Measurements from ENCODE around the gene CDCP1. TPM values are rescaled to one million over a fixed set of nuclear protein-coding genes. Genes with fewer than 3 reads are reported as not detected.

Gene CDCP1
- total and polyA plus RNA-seq, 12 donors = 0.27 to 4.3 (median 1.6) TPM

GRCh38 chr3:45180899-45181298 lies 34.7 kb upstream of the CDCP1 start:
- no peak for DNase-seq
- Histone ChIP-seq H3K27me3 (no peaks in the 10 kb centered on the region), H3K27ac (no peak overlapping the region), H3K9me3 (replicated peaks in 1 of 3) (no peaks in the 10 kb centered on the region), H3K4me3 (no peak overlapping the region), H3K4me1 (replicated peaks in 1 of 2) (peaks cover 4% of the 10 kb centered on the region in 2 donors), H3K36me3 (replicated peaks in 1 of 2) (no peaks in the 10 kb centered on the region)
- intact Hi-C loops (cut with DNase I) = no loop called here
- WGBS, 4 donors = 75 to 86% (median 82%) methylated on average over 4 to 7 of the region's 7 CpGs
- TF ChIP-seq POLR2A (IDR thresholded peaks at IDR 0.05) (no peak), CTCF (IDR thresholded peaks at IDR 0.05) (no peak)

- intact Hi-C loops (cut with DNase I) = no loop called here
- H3K4me1 ChIP-seq (replicated peaks in 1 of 2) = peaks cover 4% of the 10 kb centered on the region in 2 donors
- 77 to 96% (median 92%) methylated on average over 6 of the region's 6 CpGs for whole genome bisulfite sequencing, 4 donors
- H3K4me3 ChIP-seq = no peak overlapping the region
- no peak for TF ChIP-seq CTCF (IDR thresholded peaks at IDR 0.05)
- no peak for TF ChIP-seq POLR2A (IDR thresholded peaks at IDR 0.05)
- DNase-seq = no peak
- no peaks in the 10 kb centered on the region for H3K27me3 ChIP-seq
- H3K9me3 ChIP-seq (replicated peaks in 1 of 3) = no peaks in the 10 kb centered on the region
- no peaks in the 10 kb centered on the region for H3K36me3 ChIP-seq (replicated peaks in 1 of 2)
- no peak overlapping the region for H3K27ac ChIP-seq
Observed at GRCh38 chr3:45180051-45180450, 33.9 kb upstream of the CDCP1 start.

- Histone ChIP-seq H3K36me3 (replicated peaks in 1 of 2) (no peaks in the 10 kb centered on the region), H3K27me3 (no peaks in the 10 kb centered on the region), H3K4me1 (replicated peaks in 1 of 2) (peaks cover 4% of the 10 kb centered on the region in 2 donors), H3K27ac (no peak overlapping the region), H3K4me3 (no peak overlapping the region), H3K9me3 (replicated peaks in 1 of 3) (no peaks in the 10 kb centered on the region)
- 92 to 94% (median 93%) methylated on average over 3 of the region's 3 CpGs for WGBS, 4 donors
- TF ChIP-seq CTCF (IDR thresholded peaks at IDR 0.05) (no peak), POLR2A (IDR thresholded peaks at IDR 0.05) (no peak)
- intact Hi-C loops (cut with DNase I) = no loop called here
- no peak for DNase-seq
Observed at GRCh38 chr3:45179163-45179562, 33.0 kb upstream of the CDCP1 start.

- Histone ChIP-seq H3K27me3 (no peaks in the 10 kb centered on the region), H3K9me3 (replicated peaks in 1 of 3) (no peaks in the 10 kb centered on the region), H3K27ac (no peak overlapping the region), H3K4me3 (no peak overlapping the region), H3K36me3 (replicated peaks in 1 of 2) (no peaks in the 10 kb centered on the region), H3K4me1 (replicated peaks in 1 of 2) (peaks cover 4% of the 10 kb centered on the region in 2 donors)
- DNase-seq = no peak
- intact Hi-C loops (cut with DNase I) = no loop called here
- TF ChIP-seq CTCF (IDR thresholded peaks at IDR 0.05) (no peak), POLR2A (IDR thresholded peaks at IDR 0.05) (no peak)
- WGBS, 4 donors = 81 to 91% (median 88%) methylated on average over 5 to 13 of the region's 13 CpGs
Observed at GRCh38 chr3:45178183-45179023, 32.2 kb upstream of the CDCP1 start.
